ENCODE data around the gene SIL1. TPM values are rescaled to one million over a fixed set of nuclear protein-coding genes. Genes with fewer than 3 reads are reported as not detected.
A peak's percentile ranks its signal among the peaks of the same experiment; 100 is the strongest.

Gene SIL1
- total RNA-seq = 10 to 100 TPM; 21.4 to 29.6 TPM

- Mint-ChIP-seq H3K4me3 (peak within 1 kb of the TSS; percentile 89), H3K4me1 (ENCODE audit: low read depth) (peaks cover 27% of the 10 kb centered on the region), H3K27ac (peak within 1 kb of the TSS; percentile 82), H3K27me3 (ENCODE audit: low read depth) (no peaks in the 10 kb centered on the region), H3K9me3 (no peaks in the 10 kb centered on the region), H3K36me3 (ENCODE audit: low read depth) (peaks cover 11% of the 10 kb centered on the region)
- intact Hi-C loops (cut with micrococcal nuclease) = loop anchor here (1.0 to 10.0 kb wide), 7 partner anchors 48 to 733 kb away; partner anchors contain the start of gene EGR1
- CTCF ChIA-PET = interaction anchor here (0.5 to 2.1 kb wide), 3 partner anchors 17 to 53 kb away, joined by 3 to 5 read pairs (median 3); no protein-coding TSS in a partner anchor
- DNase-seq = peak; percentile 97
These were observed at the start of gene SIL1 for GRCh38 chr5:139197710-139198669. TSS of gene SIL1 (minus strand) at chr5:139198368. CDS start at chr5:139127843, 70,525 bp downstream.

- DNase-seq = peak; percentile 79
- H3K4me3 Mint-ChIP-seq = no peak overlapping the region
- CTCF ChIA-PET = interaction anchor here (0.9 kb wide), 1 partner anchor 27 kb away, joined by 3 read pairs; no protein-coding TSS in a partner anchor
- H3K9me3 Mint-ChIP-seq = no peaks in the 10 kb centered on the region
- intact Hi-C loops (cut with micrococcal nuclease) = loop anchor here (1.0 to 5.0 kb wide), 2 partner anchors 48 to 594 kb away; partner anchors contain the start of gene SIL1
- H3K36me3 Mint-ChIP-seq (ENCODE audit: low read depth) = no peaks in the 10 kb centered on the region
- no peaks in the 10 kb centered on the region for H3K27me3 Mint-ChIP-seq (ENCODE audit: low read depth)
- peaks cover 22% of the 10 kb centered on the region for H3K4me1 Mint-ChIP-seq (ENCODE audit: low read depth)
- peak overlapping the region; percentile 70 for H3K27ac Mint-ChIP-seq
These were observed 48.2 kb upstream of the SIL1 start for GRCh38 chr5:139246394-139246793.

GRCh38 chr5:139245637-139246339 lies 47.6 kb upstream of the SIL1 start:
- peaks cover 18% of the 10 kb centered on the region for H3K4me1 Mint-ChIP-seq (ENCODE audit: low read depth)
- no peaks in the 10 kb centered on the region for H3K36me3 Mint-ChIP-seq (ENCODE audit: low read depth)
- H3K27me3 Mint-ChIP-seq (ENCODE audit: low read depth) = no peaks in the 10 kb centered on the region
- H3K27ac Mint-ChIP-seq = peak overlapping the region; percentile 70
- H3K4me3 Mint-ChIP-seq = no peak overlapping the region
- no peak for DNase-seq
- CTCF ChIA-PET = interaction anchor here (0.9 kb wide), 1 partner anchor 27 kb away, joined by 3 read pairs; no protein-coding TSS in a partner anchor
- intact Hi-C loops (cut with micrococcal nuclease) = loop anchor here (1.0 to 5.0 kb wide), 2 partner anchors 47 to 593 kb away; partner anchors contain the start of gene SIL1
- no peaks in the 10 kb centered on the region for H3K9me3 Mint-ChIP-seq

GRCh38 chr5:139243425-139243970 lies 45.3 kb upstream of the SIL1 start:
- H3K27me3 Mint-ChIP-seq (ENCODE audit: low read depth) = peaks cover 2% of the 10 kb centered on the region
- H3K36me3 Mint-ChIP-seq (ENCODE audit: low read depth) = no peaks in the 10 kb centered on the region
- H3K4me1 Mint-ChIP-seq (ENCODE audit: low read depth) = peaks cover 18% of the 10 kb centered on the region
- CTCF ChIA-PET = interaction anchor here (0.8 kb wide), 1 partner anchor 599 kb away, joined by 3 read pairs; no protein-coding TSS in a partner anchor
- no peak overlapping the region for H3K4me3 Mint-ChIP-seq
- no peak for DNase-seq
- no peak overlapping the region for H3K27ac Mint-ChIP-seq
- intact Hi-C loops (cut with micrococcal nuclease) = no loop called here
- no peaks in the 10 kb centered on the region for H3K9me3 Mint-ChIP-seq

- Mint-ChIP-seq H3K27ac (no peak overlapping the region), H3K4me3 (no peak overlapping the region), H3K4me1 (ENCODE audit: low read depth) (peaks cover 6% of the 10 kb centered on the region), H3K27me3 (ENCODE audit: low read depth) (peaks cover 2% of the 10 kb centered on the region), H3K9me3 (no peaks in the 10 kb centered on the region), H3K36me3 (ENCODE audit: low read depth) (no peaks in the 10 kb centered on the region)
- intact Hi-C loops (cut with micrococcal nuclease) = no loop called here
- CTCF ChIA-PET = interaction anchor here (1.7 kb wide), 1 partner anchor 10 kb away, joined by 9 read pairs; no protein-coding TSS in a partner anchor
- DNase-seq = no peak
These were observed 43.0 kb upstream of the SIL1 start for GRCh38 chr5:139241139-139241538.

- Mint-ChIP-seq H3K27ac (no peak overlapping the region), H3K36me3 (ENCODE audit: low read depth) (no peaks in the 10 kb centered on the region), H3K27me3 (ENCODE audit: low read depth) (peaks cover 2% of the 10 kb centered on the region), H3K4me3 (no peak overlapping the region), H3K4me1 (ENCODE audit: low read depth) (no peaks in the 10 kb centered on the region), H3K9me3 (no peaks in the 10 kb centered on the region)
- intact Hi-C loops (cut with micrococcal nuclease) = no loop called here
- CTCF ChIA-PET = interaction anchor here (0.6 kb wide), 1 partner anchor 955 kb away, joined by 3 read pairs; no protein-coding TSS in a partner anchor
- no peak for DNase-seq
These were observed 38.3 kb upstream of the SIL1 start for GRCh38 chr5:139236479-139236878.

GRCh38 chr5:139232147-139232724 lies 34.1 kb upstream of the SIL1 start:
- H3K36me3 Mint-ChIP-seq (ENCODE audit: low read depth) = no peaks in the 10 kb centered on the region
- H3K4me3 Mint-ChIP-seq = no peak overlapping the region
- no peaks in the 10 kb centered on the region for H3K9me3 Mint-ChIP-seq
- intact Hi-C loops (cut with micrococcal nuclease) = no loop called here
- H3K4me1 Mint-ChIP-seq (ENCODE audit: low read depth) = no peaks in the 10 kb centered on the region
- H3K27me3 Mint-ChIP-seq (ENCODE audit: low read depth) = no peaks in the 10 kb centered on the region
- CTCF ChIA-PET = interaction anchor here (0.6 kb wide), 2 partner anchors 19 to 21 kb away, joined by 3 read pairs; no protein-coding TSS in a partner anchor
- DNase-seq = no peak
- no peak overlapping the region for H3K27ac Mint-ChIP-seq

GRCh38 chr5:139228201-139228803 lies 30.1 kb upstream of the SIL1 start:
- intact Hi-C loops (cut with micrococcal nuclease) = no loop called here
- no peak for DNase-seq
- Mint-ChIP-seq H3K27me3 (ENCODE audit: low read depth) (no peaks in the 10 kb centered on the region), H3K36me3 (ENCODE audit: low read depth) (no peaks in the 10 kb centered on the region), H3K9me3 (no peaks in the 10 kb centered on the region), H3K4me1 (ENCODE audit: low read depth) (no peaks in the 10 kb centered on the region), H3K27ac (no peak overlapping the region), H3K4me3 (no peak overlapping the region)
- CTCF ChIA-PET = no interaction called here

- H3K36me3 Mint-ChIP-seq (ENCODE audit: low read depth) = no peaks in the 10 kb centered on the region
- DNase-seq = no peak
- no peaks in the 10 kb centered on the region for H3K4me1 Mint-ChIP-seq (ENCODE audit: low read depth)
- H3K9me3 Mint-ChIP-seq = no peaks in the 10 kb centered on the region
- H3K4me3 Mint-ChIP-seq = no peak overlapping the region
- H3K27me3 Mint-ChIP-seq (ENCODE audit: low read depth) = peaks cover 2% of the 10 kb centered on the region
- H3K27ac Mint-ChIP-seq = no peak overlapping the region
- intact Hi-C loops (cut with micrococcal nuclease) = no loop called here
- CTCF ChIA-PET = interaction anchor here (0.6 kb wide), 2 partner anchors 52 to 679 kb away, joined by 3 read pairs; no protein-coding TSS in a partner anchor
These were observed 28.0 kb upstream of the SIL1 start for GRCh38 chr5:139226131-139226530.

- CTCF ChIA-PET = no interaction called here
- H3K4me3 Mint-ChIP-seq = no peak overlapping the region
- H3K27me3 Mint-ChIP-seq (ENCODE audit: low read depth) = peaks cover 2% of the 10 kb centered on the region
- no peaks in the 10 kb centered on the region for H3K36me3 Mint-ChIP-seq (ENCODE audit: low read depth)
- no peaks in the 10 kb centered on the region for H3K9me3 Mint-ChIP-seq
- DNase-seq = no peak
- intact Hi-C loops (cut with micrococcal nuclease) = no loop called here
- no peak overlapping the region for H3K27ac Mint-ChIP-seq
- H3K4me1 Mint-ChIP-seq (ENCODE audit: low read depth) = no peaks in the 10 kb centered on the region
These were observed 25.3 kb upstream of the SIL1 start for GRCh38 chr5:139223481-139223880.

- H3K36me3 Mint-ChIP-seq (ENCODE audit: low read depth) = no peaks in the 10 kb centered on the region
- H3K27ac Mint-ChIP-seq = no peak overlapping the region
- no peak overlapping the region for H3K4me3 Mint-ChIP-seq
- peaks cover 2% of the 10 kb centered on the region for H3K27me3 Mint-ChIP-seq (ENCODE audit: low read depth)
- H3K9me3 Mint-ChIP-seq = no peaks in the 10 kb centered on the region
- CTCF ChIA-PET = no interaction called here
- no peaks in the 10 kb centered on the region for H3K4me1 Mint-ChIP-seq (ENCODE audit: low read depth)
- no peak for DNase-seq
- intact Hi-C loops (cut with micrococcal nuclease) = no loop called here
These were observed 24.2 kb upstream of the SIL1 start for GRCh38 chr5:139222346-139222745.

Data from activated naive CD4-positive, alpha-beta T cell treated with anti-CD3 and anti-CD28 coated beads for 36 hours (primary cell).